Activated T-helper 9 cell treated with anti-CD3 and anti-CD28 coated beads, Interleukin-2, amount 50 U/mL, for 16 hours (primary cell): Measurements from ENCODE around the gene C1GALT1.
"Not testable (repeated sequence)": the region's sequence is repeated elsewhere in the genome, so short reads cannot be mapped to it uniquely, and the experiment has no call there.

Source experiments
- DNase-seq: peaks from one replicate; pipeline ENCODE4 v3.0.0-alpha.2; 2020; ENCODE audit warnings: low read depth

C1GALT1 gene

GRCh38 chr7:7169296-7169695 lies 13.0 kb upstream of the C1GALT1 start:
- no peak for DNase-seq

DNA sequence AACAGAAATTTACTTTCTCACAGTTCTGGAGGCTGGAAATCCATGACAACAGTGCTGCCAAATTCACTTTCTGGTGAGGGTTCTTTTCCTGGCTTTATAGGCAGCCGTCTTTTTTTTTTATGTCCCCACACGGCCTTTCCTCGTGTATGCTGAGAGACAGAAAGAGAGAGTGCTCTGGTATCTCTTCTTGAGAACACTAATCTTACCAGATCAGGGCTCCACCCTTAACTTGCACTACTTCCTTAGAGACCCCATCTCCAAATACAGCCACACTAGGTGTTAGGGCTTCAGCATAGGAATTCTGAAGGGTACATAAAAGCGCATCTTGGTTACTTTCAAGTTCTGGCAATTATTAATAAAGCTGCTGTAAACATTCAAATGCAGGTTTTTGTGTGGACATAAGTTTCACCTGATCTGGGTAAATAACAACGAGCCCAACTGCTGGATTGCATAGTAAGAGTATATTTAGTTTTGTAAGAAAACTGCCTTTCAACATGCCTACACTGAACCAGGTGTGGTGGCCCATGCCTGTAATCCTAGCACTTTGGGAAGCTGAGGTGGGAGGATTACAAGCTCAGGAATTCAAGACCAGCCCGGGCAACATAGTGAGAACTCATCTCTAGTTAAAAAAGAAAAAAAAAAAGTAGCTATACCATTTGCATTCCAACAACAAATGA lies 8.2 kb upstream of the C1GALT1 start:
- no peak for DNase-seq

DNA sequence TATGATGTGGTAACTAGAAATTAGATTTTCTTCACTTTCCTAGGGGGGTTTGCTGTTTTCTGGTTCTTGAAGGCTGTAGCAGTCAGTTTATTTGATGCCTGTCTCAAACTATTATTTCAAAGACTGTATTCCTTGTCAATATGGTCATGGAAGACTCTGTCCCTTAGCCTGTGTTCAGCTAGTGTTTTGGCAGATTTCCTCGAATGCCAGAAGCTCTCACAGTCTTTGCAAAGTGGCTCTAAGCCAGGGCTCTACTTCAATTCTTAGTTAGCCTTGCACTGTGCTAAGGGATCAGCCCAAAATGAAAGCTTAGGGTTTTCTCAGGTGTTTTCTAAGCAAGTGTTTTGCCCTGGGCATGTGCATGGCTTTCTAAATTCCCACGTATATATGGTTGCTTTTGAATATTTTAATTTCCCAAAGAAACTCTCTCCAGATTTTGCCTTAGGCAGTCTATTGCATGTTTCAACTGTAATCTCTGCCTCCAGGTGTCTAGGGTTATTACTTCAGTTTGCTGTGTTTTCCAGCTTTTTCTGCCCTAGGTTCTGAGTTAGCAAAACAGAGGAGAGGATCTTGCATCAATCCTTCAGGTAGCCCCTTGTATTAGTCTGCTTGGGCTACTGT lies 7.2 kb upstream of the C1GALT1 start:
- DNase-seq, result no peak

GRCh38 chr7:7176406-7177043 lies 5.8 kb upstream of the C1GALT1 start:
- DNase-seq, result no peak

DNA sequence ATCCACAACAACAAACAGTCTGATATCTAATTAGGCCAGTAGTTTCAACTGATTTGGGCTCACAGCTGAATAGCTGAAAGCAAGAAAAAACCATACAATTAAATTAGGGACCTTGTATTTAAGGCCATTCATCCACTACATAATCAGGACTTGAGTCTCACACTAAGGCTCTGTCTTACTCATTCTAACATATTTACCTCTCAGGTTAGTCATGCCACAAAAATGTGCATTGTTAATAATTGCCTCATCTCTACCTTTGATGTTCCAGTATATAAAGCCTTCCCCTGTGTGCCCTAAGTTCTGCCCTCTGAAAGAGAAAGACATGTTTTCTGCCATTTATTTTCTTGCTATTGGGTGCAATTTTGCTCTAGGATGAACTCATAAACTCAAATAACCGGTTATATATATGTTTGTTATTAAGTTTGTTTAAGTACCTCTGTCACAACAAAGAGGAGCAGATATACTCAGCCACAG lies 5.3 kb upstream of the C1GALT1 start:
- no peak for DNase-seq

DNA sequence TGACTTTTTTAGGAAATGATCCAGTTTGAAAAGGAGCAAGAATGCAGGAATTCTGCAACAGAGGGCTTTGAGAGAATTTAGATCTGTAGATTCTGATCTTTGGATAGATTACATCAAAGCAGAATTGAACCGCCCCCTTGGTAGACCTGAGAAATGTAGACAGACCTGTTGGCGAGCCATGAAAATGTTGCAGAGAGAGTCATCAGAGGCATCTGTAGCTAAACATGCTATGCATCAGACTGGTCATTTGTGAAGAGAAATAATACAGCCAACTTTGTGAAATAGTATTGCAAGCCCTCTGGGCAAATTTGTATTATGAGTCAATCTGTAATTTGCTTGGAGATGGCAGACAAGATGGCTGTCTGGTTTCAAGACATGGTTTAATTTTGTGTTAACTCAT lies 4.3 kb upstream of the C1GALT1 start:
- DNase-seq, result no peak

- no peak for DNase-seq
Observed at GRCh38 chr7:7178906-7179305, 3.4 kb upstream of the C1GALT1 start.

DNA sequence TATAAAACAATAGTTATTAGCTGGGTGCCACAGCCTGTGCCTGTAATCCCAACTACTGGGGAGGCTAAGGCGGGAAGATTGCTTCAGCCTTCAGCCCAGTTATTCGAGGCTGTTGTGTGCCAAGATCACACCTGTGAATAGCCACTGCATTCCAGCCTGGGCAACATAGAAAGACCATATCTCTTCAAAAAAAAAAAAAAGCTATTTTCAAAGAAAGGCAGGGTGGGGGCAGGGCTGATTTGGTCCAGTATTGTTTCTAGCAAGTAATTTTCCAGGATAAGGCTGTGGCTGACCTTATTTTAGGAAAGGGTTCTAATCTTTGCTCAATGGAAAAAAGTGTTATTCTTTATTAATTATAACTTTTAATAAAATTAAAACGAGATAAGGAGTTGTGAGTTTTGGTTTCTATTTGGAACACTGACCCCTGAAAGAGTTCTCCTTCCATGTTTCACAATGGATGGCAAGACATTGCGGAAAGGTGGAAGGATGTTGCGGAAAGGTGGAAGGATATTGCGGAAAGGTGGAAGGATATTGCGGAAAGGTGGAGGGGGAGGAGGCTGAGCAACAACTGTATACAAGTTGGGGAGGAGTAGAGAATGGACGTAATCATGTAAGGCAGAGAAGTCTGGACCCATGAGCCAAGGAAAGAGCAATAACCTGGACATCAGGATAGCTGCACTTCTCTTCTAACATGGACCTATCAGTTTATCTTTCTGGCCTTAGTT lies 1.5 kb upstream of the C1GALT1 start:
- no peak for DNase-seq

DNA sequence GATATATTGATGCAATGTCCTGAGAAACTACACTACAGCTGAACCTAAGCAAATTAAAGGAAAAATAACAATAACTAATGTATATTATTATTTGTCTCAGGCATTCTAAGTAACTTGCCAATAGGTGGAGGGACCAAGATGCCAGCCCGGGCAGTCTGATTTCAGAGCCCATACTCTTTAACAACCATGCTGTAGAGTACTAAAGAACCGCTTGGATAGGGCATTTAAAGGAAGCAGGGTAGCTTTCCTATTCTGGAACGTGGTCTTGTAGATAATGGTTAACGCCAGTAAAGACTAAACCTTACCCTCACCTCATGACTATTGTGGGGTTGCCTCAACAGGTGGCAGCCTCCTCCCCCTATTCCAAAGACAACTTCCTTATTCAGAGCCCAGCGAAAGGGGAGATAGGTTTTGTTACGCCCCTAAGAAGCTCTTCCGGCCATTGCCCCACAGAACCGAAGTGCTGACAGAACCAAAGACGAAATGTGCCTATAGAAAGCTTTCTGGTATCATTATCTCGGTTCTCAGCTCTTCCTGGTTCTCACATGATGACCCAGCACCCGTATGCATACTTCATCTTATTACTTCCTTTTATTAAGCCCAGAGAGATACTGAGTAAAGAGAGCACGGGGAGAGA lies 707 bp upstream of the C1GALT1 start:
- peak; percentile 16 for DNase-seq

- DNase-seq, result peak; percentile 31
Observed at GRCh38 chr7:7183061-7183837, 905 bp downstream of the C1GALT1 start.

GRCh38 chr7:7183838-7184463 lies 1.6 kb downstream of the C1GALT1 start:
- no peak for DNase-seq

DNA sequence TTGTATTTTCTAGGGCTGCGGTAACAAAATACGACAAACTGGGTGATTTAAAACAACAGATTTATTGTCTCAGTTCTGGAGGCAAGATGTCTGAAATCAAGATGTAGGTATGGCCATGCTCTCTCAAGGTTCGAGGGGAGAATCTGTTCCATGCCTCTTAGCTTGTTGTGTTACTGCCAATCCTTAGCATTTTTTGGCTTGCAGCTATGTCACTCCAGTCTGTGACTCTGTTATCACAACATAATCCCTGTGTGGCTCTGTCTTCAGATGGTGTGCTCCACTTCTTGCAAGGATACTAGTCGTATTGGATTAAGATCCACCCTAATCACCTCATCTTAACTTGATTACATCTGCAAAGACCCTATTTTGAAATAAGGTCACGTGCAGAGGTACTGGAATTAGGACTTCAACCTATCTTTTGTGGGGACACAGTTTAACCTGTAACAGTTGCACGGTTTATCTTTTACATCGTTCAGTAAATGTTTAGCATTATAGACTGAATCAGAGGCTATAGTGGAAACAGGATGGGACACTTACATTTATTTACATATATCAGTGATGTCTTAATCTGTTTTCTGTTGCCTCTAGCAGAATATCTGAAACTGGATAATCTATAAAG lies 3.1 kb downstream of the C1GALT1 start:
- no peak for DNase-seq

GRCh38 chr7:7188091-7188490 lies 5.7 kb downstream of the C1GALT1 start:
- no peak for DNase-seq

- no peak for DNase-seq
Observed at GRCh38 chr7:7188742-7189141, 6.4 kb downstream of the C1GALT1 start.

- no peak for DNase-seq
Observed at GRCh38 chr7:7190142-7190541, 7.8 kb downstream of the C1GALT1 start.

DNA sequence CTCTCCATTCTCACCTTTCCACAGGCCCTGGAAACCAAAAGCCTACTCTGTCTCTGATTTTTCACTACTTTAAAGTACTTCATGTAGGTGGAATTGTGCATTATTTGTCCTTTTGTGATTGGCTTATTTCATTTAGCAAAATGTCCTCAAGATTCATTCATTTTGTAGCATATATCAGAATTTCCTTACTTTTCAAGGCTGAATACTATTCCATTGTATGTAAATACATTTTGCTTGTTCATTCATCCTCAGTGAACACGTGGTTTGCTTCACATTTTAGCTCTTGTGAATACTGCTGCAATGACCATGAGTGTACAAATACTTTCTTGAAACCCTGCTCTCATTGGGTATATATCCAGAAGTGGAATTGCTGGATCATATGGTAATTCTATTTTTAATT lies 8.8 kb downstream of the C1GALT1 start:
- no peak for DNase-seq

- not testable (repeated sequence) for DNase-seq
Observed at GRCh38 chr7:7192798-7193788, 10.7 kb downstream of the C1GALT1 start.

- not testable (repeated sequence) for DNase-seq
Observed at GRCh38 chr7:7199592-7199991, 17.2 kb downstream of the C1GALT1 start.

GRCh38 chr7:7200255-7200654 lies 17.9 kb downstream of the C1GALT1 start:
- DNase-seq, result not testable (repeated sequence)
